Lung (tissue), 12 donors: ENCODE results near the gene RCSD1. TPM values are rescaled to one million over a fixed set of nuclear protein-coding genes. Genes with fewer than 3 reads are reported as not detected.
A peak's percentile ranks its signal among the peaks of the same experiment; 100 is the strongest.

Source experiments
- ATAC-seq: fragments of 200-7000 bp; cut with Tn5 transposase; one replicate; pipeline ENCODE4 v1.9.1; 2020; ENCODE audit warnings: moderate number of reproducible peaks; ENCODE audit not compliant: insufficient read depth, low FRiP score
- DNase-seq, 3 donors: peaks; one replicate each; pipeline ENCODE4 v3.0.0-alpha.2; 2013 to 2017
- H3K27ac ChIP-seq, 2 donors: one replicate each; pipeline ENCODE4 v1.5.1; 2013; ENCODE audit warnings: mild to moderate bottlenecking in 2 of 2, moderate library complexity in 2 of 2, control low read depth in 1 of 2, inconsistent platforms in 1 of 2, low read depth in 1 of 2, low read length in 1 of 2
- H3K27me3 ChIP-seq, 3 donors: one replicate each; pipeline ENCODE4 v1.5.1; 2013; ENCODE audit warnings: low read length in 2 of 3; ENCODE audit not compliant: control insufficient read depth in 3 of 3, insufficient read depth in 3 of 3
- H3K36me3 ChIP-seq, 4 donors: one replicate each; pipeline ENCODE4 v1.5.1; 2013; ENCODE audit warnings: low read length in 4 of 4, mild to moderate bottlenecking in 1 of 4, moderate library complexity in 1 of 4; ENCODE audit not compliant: control insufficient read depth in 4 of 4, insufficient read depth in 4 of 4
- H3K4me1 ChIP-seq, 5 donors: one replicate each; pipeline ENCODE4 v1.5.1; 2013; ENCODE audit warnings: low read length in 5 of 5, mild to moderate bottlenecking in 2 of 5, moderate library complexity in 1 of 5; ENCODE audit not compliant: control insufficient read depth in 5 of 5, insufficient read depth in 5 of 5
- H3K4me3 ChIP-seq: one replicate; pipeline ENCODE4 v1.5.1; 2013; ENCODE audit warnings: mild to moderate bottlenecking, control low read depth, moderate library complexity
- H3K9ac ChIP-seq, 2 donors: one replicate each; pipeline ENCODE4 v1.5.1; 2013; ENCODE audit warnings: low read length in 2 of 2, control low read depth in 1 of 2; ENCODE audit not compliant: insufficient read depth in 1 of 2
- H3K9me3 ChIP-seq, 4 donors: one replicate each; pipeline ENCODE4 v1.5.1; 2013; ENCODE audit warnings: low read length in 3 of 4, mild to moderate bottlenecking in 1 of 4, moderate library complexity in 1 of 4; ENCODE audit not compliant: control insufficient read depth in 4 of 4, insufficient read depth in 3 of 4
- CTCF ChIP-seq: IDR thresholded peaks from 2 replicates; pipeline ENCODE4 v1.5.1; 2012; ENCODE audit warnings: mild to moderate bottlenecking; ENCODE audit errors: control extremely low read depth, extremely low read depth
- WGBS, 2 donors: extraction: QIAGEN DNeasy Blood & Tissue Kit; methylation state at CpG; one replicate each; pipeline ENCODE4 v1.1.7; 2013; 5-methylcytosine and 5-hydroxymethylcytosine counted together
- polyA plus RNA-seq, 2 donors: library from polyadenylated mRNA; stranded (reverse); fragments of 200-250 nt; gene quantifications; one replicate each; pipeline ENCODE4 v1.2.1, GENCODE V29; 2013
- total RNA-seq, 2 donors: library from RNA; depleted of rRNA in 1 of 2; stranded (reverse); fragments of >200 nt in 1 of 2; gene quantifications; one replicate each; pipeline ENCODE4 v1.2.1, GENCODE V29; 2014 to 2021
- donor health status: control.
- donor health status: control.
- donor health status: Bipolar disorder and iron deficiency.
- donor health status: healthy.
- donor health status: DM: yes; HTN: yes; CAD: no.

RCSD1 gene
- total and polyA plus RNA-seq, 4 donors, result 7.6 to 29.4 (median 23.8) TPM

GRCh38 chr1:167695756-167696561 lies 65.9 kb downstream of the RCSD1 start:
- 70 to 85% methylated on average over 7 of the region's 7 CpGs for WGBS, 2 donors
- no peak for ATAC-seq

GRCh38 chr1:167697667-167698141 lies 67.7 kb downstream of the RCSD1 start:
- Histone ChIP-seq H3K9ac (no peak overlapping the region), H3K9me3 (no peaks in the 10 kb centered on the region), H3K4me1 (peaks cover 0 to 10% (median 3%) of the 10 kb centered on the region in 5 donors), H3K27ac (peak overlapping the region in 1 of 2 donors; percentile 55), H3K36me3 (peaks cover 0 to 39% (median 0%) of the 10 kb centered on the region in 4 donors), H3K27me3 (no peaks in the 10 kb centered on the region), H3K4me3 (no peak overlapping the region)
- 37 to 48% methylated on average over 14 of the region's 14 CpGs for WGBS, 2 donors
- ATAC-seq, result no peak
- DNase-seq, result peak; percentile 38 to 63 (median 47)
- no peak for TF ChIP-seq CTCF

More at GRCh38 chr1:167695756-167696561, 65.9 kb downstream of the RCSD1 start:
- peaks cover 0 to 47% (median 0%) of the 10 kb centered on the region in 4 donors for H3K36me3 ChIP-seq
- H3K9me3 ChIP-seq, result no peaks in the 10 kb centered on the region
- no peaks in the 10 kb centered on the region for H3K27me3 ChIP-seq
- no peak for DNase-seq
- no peak overlapping the region for H3K4me3 ChIP-seq
- peaks cover 0 to 10% (median 3%) of the 10 kb centered on the region in 5 donors for H3K4me1 ChIP-seq
- no peak overlapping the region for H3K9ac ChIP-seq
- TF ChIP-seq CTCF, result no peak
- no peak overlapping the region for H3K27ac ChIP-seq

GRCh38 chr1:167698313-167698712 lies 68.3 kb downstream of the RCSD1 start:
- H3K9ac ChIP-seq, result no peak overlapping the region
- no peaks in the 10 kb centered on the region for H3K27me3 ChIP-seq
- peaks cover 0 to 10% (median 3%) of the 10 kb centered on the region in 5 donors for H3K4me1 ChIP-seq
- DNase-seq (no peak), ATAC-seq (no peak)
- no peak overlapping the region for H3K4me3 ChIP-seq
- 95 to 96% methylated on average over 4 of the region's 4 CpGs for WGBS, 2 donors
- H3K9me3 ChIP-seq, result no peaks in the 10 kb centered on the region
- H3K36me3 ChIP-seq, result peaks cover 0 to 35% (median 0%) of the 10 kb centered on the region in 4 donors
- TF ChIP-seq CTCF, result no peak
- H3K27ac ChIP-seq, result peak overlapping the region in 1 of 2 donors; percentile 55
